SJSA1 (cell line): ENCODE results near the gene HDAC4. TPM values are rescaled to one million over a fixed set of nuclear protein-coding genes. Genes with fewer than 3 reads are reported as not detected.
"Not testable (repeated sequence)": the region's sequence is repeated elsewhere in the genome, so short reads cannot be mapped to it uniquely, and the experiment has no call there.

Experiments
- DNase-seq, 2 experiments: peaks; one replicate each; pipeline ENCODE4 v3.0.0-alpha.2; 2015 to 2020; ENCODE audit warnings: low spot score in 2 of 2, low read depth in 1 of 2
- H3K27ac ChIP-seq: fragments of 250-450 bp; sonication (Bioruptor Pico); 2 replicates; pipeline ENCODE4 v1.5.1; 2020; ENCODE audit warnings: mild to moderate bottlenecking, moderate library complexity
- H3K27me3 ChIP-seq: fragments of 250-450 bp; sonication (Bioruptor Pico); replicated peaks from 2 replicates; pipeline ENCODE4 v1.5.1; 2020; ENCODE audit warnings: mild to moderate bottlenecking, moderate library complexity
- H3K36me3 ChIP-seq: fragments of 250-450 bp; sonication (Bioruptor Pico); 2 replicates; pipeline ENCODE4 v1.5.1; 2020; ENCODE audit warnings: mild to moderate bottlenecking
- H3K4me1 ChIP-seq: fragments of 250-450 bp; sonication (Bioruptor Pico); replicated peaks from 2 replicates; pipeline ENCODE4 v1.6.1; 2021; ENCODE audit warnings: mild to moderate bottlenecking
- H3K4me3 ChIP-seq: fragments of 250-450 bp; sonication (Bioruptor Pico); 2 replicates; pipeline ENCODE4 v1.5.1; 2020; ENCODE audit warnings: mild to moderate bottlenecking
- H3K9me3 ChIP-seq: fragments of 250-450 bp; sonication (Bioruptor Pico); replicated peaks from 2 replicates; pipeline ENCODE4 v1.5.1; 2020; ENCODE audit warnings: mild to moderate bottlenecking
- total RNA-seq: library from RNA; depleted of rRNA; stranded (reverse); fragments of >200 nt; shearing (Covaris generic); gene quantifications from 2 replicates; pipeline ENCODE4 v1.2.3, GENCODE V29; 2014

Gene HDAC4
- total RNA-seq, 1 experiment from 2014 or later: 13.2 TPM

DNA sequence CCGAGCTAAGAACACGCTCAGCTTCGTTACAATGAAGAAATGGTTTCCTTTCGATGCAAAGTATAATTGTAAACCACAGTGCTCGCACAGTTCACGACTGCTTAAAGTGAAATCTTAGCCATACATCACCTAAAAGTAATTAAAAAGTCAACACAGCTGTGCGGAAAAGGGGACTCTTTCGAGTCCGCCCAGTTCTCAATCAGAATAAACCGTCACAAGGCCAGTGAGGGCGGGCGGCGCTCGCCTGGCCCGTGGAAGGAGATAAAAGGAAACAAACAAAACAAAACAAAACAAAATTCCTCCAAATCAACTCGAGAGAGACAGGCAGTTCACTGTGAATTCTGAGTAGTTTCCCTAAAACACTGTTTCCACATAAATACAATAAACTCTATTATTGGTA is 352.1 kb downstream of the HDAC4 start:
- H3K4me1 ChIP-seq: no peaks in the 10 kb centered on the region
- H3K27me3 ChIP-seq: no peaks in the 10 kb centered on the region
- no peaks in the 10 kb centered on the region for H3K36me3 ChIP-seq
- no peaks in the 10 kb centered on the region for H3K9me3 ChIP-seq
- no peak for DNase-seq
- H3K4me3 ChIP-seq: no peak overlapping the region
- no peak overlapping the region for H3K27ac ChIP-seq

DNA sequence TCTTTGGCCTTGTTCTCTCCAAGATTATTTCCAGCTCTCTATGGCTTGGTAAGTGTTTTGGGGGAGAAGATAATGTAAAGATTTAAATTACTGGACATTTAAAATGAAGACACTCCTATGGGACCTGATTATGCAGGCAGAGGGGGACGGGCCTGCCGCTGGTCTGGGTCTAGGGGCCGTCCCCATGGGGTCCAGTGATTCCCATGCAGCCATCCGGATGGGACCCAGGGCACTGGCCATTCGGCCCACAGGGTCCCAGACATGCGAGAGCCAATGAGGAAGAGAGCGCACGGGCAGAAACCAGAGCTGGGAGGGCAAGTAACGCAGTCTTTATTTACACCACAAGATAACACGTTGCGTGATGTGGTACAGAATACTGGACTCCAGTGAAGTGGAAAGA is 353.0 kb downstream of the HDAC4 start:
- no peak overlapping the region for H3K27ac ChIP-seq
- no peaks in the 10 kb centered on the region for H3K27me3 ChIP-seq
- H3K9me3 ChIP-seq: no peaks in the 10 kb centered on the region
- no peak overlapping the region for H3K4me3 ChIP-seq
- H3K4me1 ChIP-seq: no peaks in the 10 kb centered on the region
- DNase-seq: no peak
- H3K36me3 ChIP-seq: no peaks in the 10 kb centered on the region

- H3K4me3 ChIP-seq: no peak overlapping the region
- no peaks in the 10 kb centered on the region for H3K27me3 ChIP-seq
- H3K27ac ChIP-seq: no peak overlapping the region
- no peak for DNase-seq
- no peaks in the 10 kb centered on the region for H3K9me3 ChIP-seq
- H3K4me1 ChIP-seq: no peaks in the 10 kb centered on the region
- no peaks in the 10 kb centered on the region for H3K36me3 ChIP-seq
Observed at GRCh38 chr2:239047420-239047819, 353.4 kb downstream of the HDAC4 start.

DNA sequence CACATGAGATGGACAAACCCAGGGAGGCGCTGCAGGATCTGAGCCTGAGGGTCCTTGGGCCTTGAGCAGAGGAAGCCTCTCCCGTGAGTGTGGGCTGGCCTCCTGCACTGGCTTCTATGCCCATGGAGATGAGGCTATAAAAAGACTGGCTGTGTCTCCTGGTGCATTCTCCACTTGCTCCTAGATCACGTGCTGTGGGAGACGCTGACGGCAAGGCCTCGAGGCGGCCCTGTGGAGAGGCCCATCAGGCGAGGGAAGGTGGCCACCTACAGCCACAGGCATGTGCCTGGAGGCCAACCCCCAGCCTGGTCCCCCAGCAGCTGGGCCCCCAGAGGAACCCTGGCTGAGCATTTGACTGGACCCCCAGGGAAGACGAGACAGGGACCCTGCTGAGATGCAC is 354.0 kb downstream of the HDAC4 start:
- Histone ChIP-seq H3K9me3 (no peaks in the 10 kb centered on the region), H3K4me3 (no peak overlapping the region), H3K27ac (no peak overlapping the region)

GRCh38 chr2:239044336-239044735 is 356.5 kb downstream of the HDAC4 start:
- DNase-seq: no peak
- H3K27me3 ChIP-seq: no peaks in the 10 kb centered on the region
- H3K9me3 ChIP-seq: no peaks in the 10 kb centered on the region
- H3K4me3 ChIP-seq: no peak overlapping the region
- no peak overlapping the region for H3K27ac ChIP-seq
- H3K36me3 ChIP-seq: no peaks in the 10 kb centered on the region
- H3K4me1 ChIP-seq: no peaks in the 10 kb centered on the region

More for the DNA sequence above, 354.0 kb downstream of the HDAC4 start:
- H3K4me1 ChIP-seq: no peaks in the 10 kb centered on the region
- H3K36me3 ChIP-seq: no peaks in the 10 kb centered on the region
- no peak for DNase-seq
- H3K27me3 ChIP-seq: no peaks in the 10 kb centered on the region

GRCh38 chr2:239043326-239043725 is 357.5 kb downstream of the HDAC4 start:
- no peak for DNase-seq
- Histone ChIP-seq H3K4me1 (no peaks in the 10 kb centered on the region), H3K9me3 (no peaks in the 10 kb centered on the region), H3K27ac (no peak overlapping the region), H3K36me3 (no peaks in the 10 kb centered on the region), H3K4me3 (no peak overlapping the region), H3K27me3 (no peaks in the 10 kb centered on the region)

DNA sequence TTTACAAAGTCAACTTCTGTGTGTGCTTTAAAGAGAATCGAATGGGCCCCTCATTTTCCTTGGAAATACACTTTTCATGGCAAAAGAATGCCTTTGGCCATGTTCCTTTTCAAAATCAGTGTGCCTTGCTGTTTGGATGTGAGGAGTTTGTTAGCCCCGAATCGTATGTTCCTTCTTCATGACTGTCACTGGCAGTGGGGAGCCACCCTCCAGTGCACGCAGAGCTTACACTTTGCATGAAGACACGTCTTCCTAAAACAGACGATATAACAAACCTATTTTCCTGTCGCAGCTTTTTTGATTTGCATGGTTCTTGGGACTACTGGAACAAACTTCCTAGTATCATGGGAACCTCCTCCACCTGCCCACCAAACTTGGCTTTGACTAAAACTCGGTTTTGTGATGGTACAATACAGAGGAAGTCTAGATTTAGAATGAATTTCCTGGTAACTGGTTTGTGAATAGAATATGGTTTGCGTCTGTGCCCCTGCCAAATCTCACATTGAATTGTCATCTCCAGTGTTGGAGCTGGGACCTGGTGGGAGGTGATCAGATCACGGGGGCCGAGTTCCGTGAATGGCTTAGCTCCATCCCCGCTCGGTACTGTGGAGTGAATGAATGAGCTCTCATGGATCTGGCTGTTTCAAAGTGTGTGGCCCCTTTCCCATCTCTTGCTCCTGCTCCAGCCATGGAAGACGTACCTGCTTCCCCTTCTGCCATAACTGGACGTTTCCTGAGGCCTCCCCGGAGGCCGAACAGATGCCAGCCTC is 358.1 kb downstream of the HDAC4 start:
- DNase-seq: no peak
- H3K4me1 ChIP-seq: no peaks in the 10 kb centered on the region
- H3K36me3 ChIP-seq: no peaks in the 10 kb centered on the region
- H3K27me3 ChIP-seq: no peaks in the 10 kb centered on the region
- no peaks in the 10 kb centered on the region for H3K9me3 ChIP-seq
- H3K27ac ChIP-seq: no peak overlapping the region
- no peak overlapping the region for H3K4me3 ChIP-seq

DNA sequence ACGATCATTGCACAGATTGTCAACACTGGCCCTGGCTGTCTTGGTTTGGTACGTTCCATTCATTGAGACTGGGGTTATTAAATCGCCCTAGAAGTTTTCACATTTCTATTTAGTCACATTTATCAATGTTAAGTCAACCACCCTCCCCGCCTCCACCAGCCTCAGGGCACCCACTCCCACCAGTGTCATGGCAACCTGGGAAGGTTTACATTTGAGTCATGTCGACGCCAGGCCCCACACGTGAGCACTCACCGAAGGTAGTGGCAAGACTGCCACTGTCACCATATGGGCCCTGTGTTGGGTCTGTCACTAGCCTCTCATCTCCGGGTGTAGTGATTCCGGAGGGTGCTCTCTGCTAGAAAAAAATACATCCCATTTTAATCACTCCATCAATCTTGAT is 358.8 kb downstream of the HDAC4 start:
- DNase-seq: no peak
- Histone ChIP-seq H3K27me3 (no peaks in the 10 kb centered on the region), H3K36me3 (no peaks in the 10 kb centered on the region), H3K27ac (no peak overlapping the region), H3K4me3 (no peak overlapping the region), H3K4me1 (no peaks in the 10 kb centered on the region), H3K9me3 (no peaks in the 10 kb centered on the region)

DNA sequence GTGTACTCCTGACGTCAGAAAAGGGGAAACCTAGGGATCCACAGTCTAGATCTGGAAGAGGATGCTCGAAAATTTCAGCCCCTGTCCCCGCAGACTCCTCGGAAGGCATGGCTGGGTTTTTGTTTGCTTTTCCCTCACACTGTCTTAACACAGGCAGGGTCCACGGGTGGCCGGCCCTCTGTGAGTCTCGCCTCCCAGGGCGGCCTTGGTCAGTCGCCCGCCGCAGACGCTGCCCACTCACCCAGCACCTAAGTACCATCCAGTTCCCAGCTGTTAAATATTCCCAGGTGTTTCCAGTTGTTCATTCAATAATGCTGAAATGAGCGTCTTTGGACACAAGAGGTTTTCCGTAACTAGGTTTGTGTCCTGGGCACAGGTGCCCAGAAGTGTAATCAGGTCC is 359.8 kb downstream of the HDAC4 start:
- Histone ChIP-seq H3K27ac (no peak overlapping the region), H3K4me1 (no peaks in the 10 kb centered on the region), H3K9me3 (no peaks in the 10 kb centered on the region), H3K36me3 (no peaks in the 10 kb centered on the region), H3K27me3 (no peaks in the 10 kb centered on the region), H3K4me3 (no peak overlapping the region)
- no peak for DNase-seq

- no peaks in the 10 kb centered on the region for H3K9me3 ChIP-seq
- no peaks in the 10 kb centered on the region for H3K4me1 ChIP-seq
- DNase-seq: no peak
- no peaks in the 10 kb centered on the region for H3K27me3 ChIP-seq
- H3K4me3 ChIP-seq: no peak overlapping the region
- no peak overlapping the region for H3K27ac ChIP-seq
- H3K36me3 ChIP-seq: no peaks in the 10 kb centered on the region
Observed at GRCh38 chr2:239040152-239040761, 360.6 kb downstream of the HDAC4 start.

- Histone ChIP-seq H3K9me3 (no peaks in the 10 kb centered on the region), H3K27ac (no peak overlapping the region), H3K4me1 (no peaks in the 10 kb centered on the region), H3K4me3 (no peak overlapping the region), H3K36me3 (no peaks in the 10 kb centered on the region), H3K27me3 (no peaks in the 10 kb centered on the region)
- no peak for DNase-seq
Observed at GRCh38 chr2:239039479-239039861, 361.4 kb downstream of the HDAC4 start.

DNA sequence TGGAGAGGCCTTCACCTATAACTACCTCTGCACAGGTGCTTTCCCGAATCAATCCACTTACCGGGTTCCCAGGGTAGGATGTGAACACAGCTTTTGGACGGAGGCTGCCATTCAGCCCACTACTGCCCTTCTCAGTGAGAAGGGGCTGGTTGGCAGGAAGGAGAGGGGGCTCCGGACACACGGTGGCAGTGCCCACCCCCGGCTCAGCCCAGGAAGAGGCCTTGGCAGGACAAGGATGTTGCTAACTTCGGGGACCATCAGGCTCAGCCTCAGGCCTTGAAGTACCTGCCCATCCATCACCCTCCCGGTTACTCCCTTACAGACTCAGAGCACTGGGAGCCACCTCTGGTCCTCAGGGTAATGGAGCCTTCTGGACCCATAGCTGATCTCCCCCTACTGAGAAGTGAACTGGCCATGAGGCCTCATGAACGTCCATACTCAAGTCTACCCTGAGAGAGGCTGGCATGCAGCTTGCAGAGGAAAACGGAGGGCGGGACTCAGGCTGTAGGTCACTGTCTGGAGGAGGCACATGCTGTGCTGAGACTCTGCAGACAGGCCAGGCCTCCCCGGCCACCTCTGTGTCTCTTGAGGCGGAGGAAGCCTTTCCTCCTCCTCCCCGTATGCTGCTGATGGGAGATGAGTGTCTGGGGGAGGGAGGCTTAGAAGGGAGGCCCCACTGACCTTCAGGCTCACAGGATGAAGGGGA is 361.9 kb downstream of the HDAC4 start:
- H3K4me3 ChIP-seq: no peak overlapping the region
- no peaks in the 10 kb centered on the region for H3K27me3 ChIP-seq
- H3K4me1 ChIP-seq: no peaks in the 10 kb centered on the region
- DNase-seq: no peak
- H3K36me3 ChIP-seq: no peaks in the 10 kb centered on the region
- H3K27ac ChIP-seq: no peak overlapping the region
- no peaks in the 10 kb centered on the region for H3K9me3 ChIP-seq

GRCh38 chr2:239038284-239038683 is 362.5 kb downstream of the HDAC4 start:
- H3K27me3 ChIP-seq, H3K4me3 ChIP-seq, H3K36me3 ChIP-seq, H3K27ac ChIP-seq, DNase-seq, H3K9me3 ChIP-seq, H3K4me1 ChIP-seq: not testable (repeated sequence)

DNA sequence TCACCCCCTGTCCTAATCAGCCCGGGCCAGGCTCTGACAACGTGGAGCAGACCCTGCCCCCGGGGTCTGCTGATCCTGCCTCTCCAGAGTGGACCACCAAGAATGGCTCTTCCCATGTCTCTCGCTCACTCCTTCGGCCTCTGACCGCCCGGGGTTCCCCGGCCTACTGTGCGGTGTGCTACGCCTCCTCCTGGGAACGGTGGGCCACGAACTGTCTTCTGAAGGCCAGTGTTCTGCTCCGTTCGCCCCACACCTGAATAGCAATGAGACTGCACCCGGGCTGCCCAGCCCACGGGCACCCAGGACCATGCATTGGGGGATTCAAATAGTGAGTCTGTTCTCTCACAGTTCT is 363.3 kb downstream of the HDAC4 start:
- Histone ChIP-seq H3K4me1 (no peaks in the 10 kb centered on the region), H3K9me3 (no peaks in the 10 kb centered on the region), H3K36me3 (no peaks in the 10 kb centered on the region), H3K4me3 (no peak overlapping the region), H3K27me3 (no peaks in the 10 kb centered on the region; the same call in 1 of the 2 replicates), H3K27ac (no peak overlapping the region)
- no peak for DNase-seq
